BLaER1 treated with 17β-estradiol and CSF1 and Interleukin-3, amounts not matched to agents 10 nM and 100 nM (cell line): Measurements from ENCODE around the gene SCARB2.

Experiments
- H3K27ac ChIP-seq, 11 experiments: shearing (Covaris generic); formaldehyde crosslinking; 2 replicates each; pipeline ENCODE4 v1.8.1; 2022
- H3K27me3 ChIP-seq, 11 experiments: shearing (Covaris generic); formaldehyde crosslinking; 2 replicates each; pipeline ENCODE4 v1.8.1; 2022
- H3K36me3 ChIP-seq, 11 experiments: shearing (Covaris generic); formaldehyde crosslinking; 2 replicates each; pipeline ENCODE4 v1.8.1; 2022
- H3K4me1 ChIP-seq, 10 experiments: shearing (Covaris generic); formaldehyde crosslinking; 2 replicates each; pipeline ENCODE4 v1.8.1; 2022
- H3K4me2 ChIP-seq, 11 experiments: shearing (Covaris generic); formaldehyde crosslinking; 2 replicates each; pipeline ENCODE4 v1.8.1; 2022
- H3K4me3 ChIP-seq, 10 experiments: shearing (Covaris generic); formaldehyde crosslinking; 2 replicates each; pipeline ENCODE4 v1.8.1; 2022
- H3K9ac ChIP-seq, 11 experiments: shearing (Covaris generic); formaldehyde crosslinking; 2 replicates each; pipeline ENCODE4 v1.8.1; 2022
- H3K9me3 ChIP-seq, 11 experiments: shearing (Covaris generic); formaldehyde crosslinking; replicated peaks in 1 of 11; 2 replicates each; pipeline ENCODE4 v1.8.1; 2022
- H4K20me1 ChIP-seq, 11 experiments: shearing (Covaris generic); formaldehyde crosslinking; 2 replicates each; pipeline ENCODE4 v1.8.1; 2022
- Cebpa-rat ChIP-seq, 11 experiments: shearing (Covaris generic); IDR thresholded peaks; 2 replicates each; pipeline ENCODE4 v1.8.1; 2022

SCARB2 gene

DNA sequence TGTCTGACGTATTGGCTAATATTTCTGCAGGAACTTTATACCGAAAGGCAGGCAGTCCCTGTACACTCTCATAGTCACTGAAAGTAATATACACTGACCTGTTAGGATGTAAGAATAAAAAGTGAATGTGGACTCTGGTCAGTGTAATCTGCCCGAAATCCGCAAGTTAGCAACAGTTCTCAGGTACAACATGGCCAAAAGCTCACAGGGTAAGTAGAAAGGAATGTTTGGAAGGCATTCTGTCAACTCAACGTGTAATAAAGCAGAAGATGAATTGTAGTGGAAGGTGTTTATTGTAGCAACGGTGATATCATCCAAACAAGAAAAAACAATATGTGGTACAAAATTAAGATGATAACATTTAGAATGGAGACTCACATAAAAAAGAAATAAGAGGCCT is 39.4 kb downstream of the SCARB2 start:
- no peak overlapping the region for H3K4me3 ChIP-seq
- peaks cover 12 to 27% (median 24%) of the 10 kb centered on the region in 10 experiments for H3K4me1 ChIP-seq
- H3K4me2 ChIP-seq, result no peak overlapping the region
- H3K27me3 ChIP-seq, result no peaks in the 10 kb centered on the region
- peaks cover 0 to 97% (median 0%) of the 10 kb centered on the region in 11 experiments; a peak in 6 of 22 replicates for H4K20me1 ChIP-seq
- no peak for TF ChIP-seq Cebpa-rat (IDR thresholded peaks at IDR 0.05)
- no peak overlapping the region for H3K27ac ChIP-seq
- H3K9ac ChIP-seq, result no peak overlapping the region
- no peaks in the 10 kb centered on the region for H3K9me3 ChIP-seq
- H3K36me3 ChIP-seq, result peaks cover 61 to 99% (median 69%) of the 10 kb centered on the region in 11 experiments

DNA sequence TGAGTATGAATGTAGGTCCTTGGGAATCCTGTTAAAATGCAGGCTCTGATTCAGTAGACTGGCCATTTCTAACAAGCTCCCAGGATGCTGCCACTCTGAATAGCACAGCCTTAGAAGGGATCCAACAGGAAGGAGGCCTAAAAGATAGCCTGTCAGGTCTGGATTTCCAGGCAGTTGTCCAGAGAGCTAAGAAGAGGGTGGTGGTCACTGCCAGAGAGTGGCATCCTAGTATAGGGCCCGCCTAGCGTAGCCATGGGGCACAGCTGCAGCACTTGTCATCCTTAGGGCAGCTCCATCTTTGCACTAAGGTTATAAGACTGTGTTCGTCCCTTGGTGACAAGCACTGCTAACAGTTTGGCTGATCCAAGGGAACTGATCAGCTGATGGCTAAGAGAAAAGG is 44.9 kb downstream of the SCARB2 start:
- Histone ChIP-seq H3K4me2 (no peak overlapping the region), H3K27me3 (no peaks in the 10 kb centered on the region), H3K9me3 (no peaks in the 10 kb centered on the region), H3K27ac (no peak overlapping the region), H3K4me3 (no peak overlapping the region), H3K9ac (no peak overlapping the region), H3K4me1 (peaks cover 0 to 13% (median 0%) of the 10 kb centered on the region in 10 experiments; a peak in 2 of 20 replicates), H4K20me1 (peaks cover 0 to 88% (median 0%) of the 10 kb centered on the region in 11 experiments; a peak in 5 of 22 replicates), H3K36me3 (peaks cover 70 to 98% (median 87%) of the 10 kb centered on the region in 11 experiments)
- no peak for TF ChIP-seq Cebpa-rat (IDR thresholded peaks at IDR 0.05)

DNA sequence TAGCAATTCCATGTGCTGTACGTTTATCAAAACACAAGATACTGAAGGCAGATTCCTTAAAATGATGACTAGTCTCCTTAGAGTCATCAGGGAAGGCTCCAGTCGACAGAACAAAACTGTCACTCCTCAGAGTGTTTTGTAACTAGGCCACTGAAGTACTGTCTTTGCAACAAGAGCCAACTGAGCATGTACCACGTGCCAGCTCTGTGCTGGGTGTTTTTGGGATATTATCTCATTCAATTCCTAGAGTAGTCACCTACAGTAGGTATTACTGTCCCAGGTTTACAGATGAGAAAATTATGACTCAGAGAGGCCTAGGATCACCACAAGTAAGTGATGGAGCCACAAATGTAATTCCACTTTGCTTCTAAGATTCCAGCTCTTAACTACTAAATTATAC is 47.1 kb downstream of the SCARB2 start:
- peaks cover 72 to 99% (median 88%) of the 10 kb centered on the region in 11 experiments for H3K36me3 ChIP-seq
- H3K27me3 ChIP-seq, result no peaks in the 10 kb centered on the region
- no peak overlapping the region for H3K27ac ChIP-seq
- no peak for TF ChIP-seq Cebpa-rat (IDR thresholded peaks at IDR 0.05)
- H3K4me3 ChIP-seq, result no peak overlapping the region
- H3K9ac ChIP-seq, result no peak overlapping the region
- H3K4me1 ChIP-seq, result peaks cover 0 to 13% (median 0%) of the 10 kb centered on the region in 10 experiments; a peak in 3 of 20 replicates
- H3K4me2 ChIP-seq, result no peak overlapping the region
- H3K9me3 ChIP-seq, result no peaks in the 10 kb centered on the region
- peaks cover 0 to 69% (median 0%) of the 10 kb centered on the region in 11 experiments; a peak in 5 of 22 replicates for H4K20me1 ChIP-seq

DNA sequence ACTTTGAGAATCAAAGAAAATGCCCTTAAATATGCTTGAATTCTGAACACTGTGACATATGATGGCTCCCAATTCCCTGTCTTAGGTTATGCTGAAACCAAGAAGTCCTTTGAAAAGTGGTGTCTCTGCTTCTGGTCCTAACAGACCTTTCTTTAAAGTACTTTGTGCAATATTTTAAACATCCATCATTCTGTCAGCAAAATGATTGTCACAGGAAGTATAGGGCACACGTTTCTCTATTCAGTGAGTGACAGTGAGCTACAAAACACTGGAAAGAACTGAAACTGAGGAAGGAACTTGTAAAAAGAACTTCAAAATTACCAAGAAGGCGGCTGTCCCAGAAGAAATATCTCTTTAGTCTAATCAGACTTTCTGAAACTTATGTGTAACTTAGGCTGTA is 53.3 kb downstream of the SCARB2 start:
- Histone ChIP-seq H3K27ac (no peak overlapping the region), H3K9me3 (peaks cover 0 to 12% (median 4%) of the 10 kb centered on the region in 11 experiments; a peak in 14 of 22 replicates), H3K36me3 (peaks cover 41 to 92% (median 61%) of the 10 kb centered on the region in 11 experiments), H3K27me3 (no peaks in the 10 kb centered on the region), H3K4me2 (peak overlapping the region in 1 of 11 experiments; percentile 11; a peak in 1 of 22 replicates), H3K4me3 (no peak overlapping the region), H4K20me1 (peaks cover 0 to 28% (median 0%) of the 10 kb centered on the region in 11 experiments; a peak in 2 of 22 replicates), H3K9ac (no peak overlapping the region), H3K4me1 (peaks cover 0 to 16% (median 0%) of the 10 kb centered on the region in 10 experiments; a peak in 3 of 20 replicates)
- TF ChIP-seq Cebpa-rat (IDR thresholded peaks at IDR 0.05), result no peak

DNA sequence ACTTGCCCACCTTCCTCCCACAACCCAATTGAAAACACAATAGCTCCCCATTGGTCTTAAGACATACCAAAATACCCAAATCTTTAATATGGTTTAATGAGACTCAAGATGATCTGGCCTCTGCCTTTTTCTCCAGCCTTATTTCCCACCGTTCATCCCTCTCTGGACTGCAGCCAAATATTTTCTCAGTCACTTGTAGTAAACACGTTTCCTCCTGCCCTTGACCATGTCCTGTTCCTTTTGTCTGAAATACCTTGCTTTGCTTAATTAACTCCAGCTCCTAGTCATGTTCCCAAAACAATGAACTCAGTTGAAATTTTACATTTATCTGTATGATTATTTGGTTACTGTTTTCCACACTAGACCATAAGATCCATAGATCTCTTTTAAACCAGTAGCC is 57.0 kb downstream of the SCARB2 start:
- no peak overlapping the region for H3K9ac ChIP-seq
- H4K20me1 ChIP-seq, result peaks cover 0 to 12% (median 0%) of the 10 kb centered on the region in 11 experiments; a peak in 2 of 22 replicates
- peaks cover 0 to 22% (median 15%) of the 10 kb centered on the region in 11 experiments; a peak in 17 of 22 replicates for H3K9me3 ChIP-seq
- peaks cover 17 to 55% (median 26%) of the 10 kb centered on the region in 11 experiments for H3K36me3 ChIP-seq
- peaks cover 0 to 15% (median 0%) of the 10 kb centered on the region in 10 experiments; a peak in 3 of 20 replicates for H3K4me1 ChIP-seq
- no peak overlapping the region for H3K27ac ChIP-seq
- no peak overlapping the region for H3K4me2 ChIP-seq
- H3K27me3 ChIP-seq, result no peaks in the 10 kb centered on the region
- no peak overlapping the region for H3K4me3 ChIP-seq
- no peak for TF ChIP-seq Cebpa-rat (IDR thresholded peaks at IDR 0.05)

DNA sequence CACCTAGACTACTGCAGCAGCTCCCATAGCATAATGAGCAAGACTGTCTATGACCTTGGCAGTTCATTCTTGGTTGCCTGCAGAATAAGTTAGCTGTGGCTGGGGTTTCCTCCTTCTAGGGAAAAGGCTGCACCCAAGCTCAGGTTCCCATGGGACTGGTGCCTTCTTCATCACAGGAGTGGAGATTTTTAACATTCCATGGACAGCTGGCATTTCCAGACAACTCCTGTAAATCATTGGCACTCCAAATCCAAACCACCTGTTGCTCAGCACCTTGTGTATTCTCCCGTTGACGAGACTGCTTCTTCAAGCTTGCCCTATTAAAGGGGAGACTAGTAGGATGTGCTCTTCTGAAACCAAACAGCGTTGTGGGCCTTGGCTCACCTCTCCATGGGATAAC is 57.6 kb downstream of the SCARB2 start:
- Histone ChIP-seq H3K36me3 (peaks cover 10 to 49% (median 20%) of the 10 kb centered on the region in 11 experiments; a peak in 20 of 22 replicates), H4K20me1 (peaks cover 0 to 9% (median 0%) of the 10 kb centered on the region in 11 experiments; a peak in 2 of 22 replicates), H3K4me3 (no peak overlapping the region), H3K27ac (no peak overlapping the region), H3K27me3 (no peaks in the 10 kb centered on the region), H3K4me2 (no peak overlapping the region), H3K4me1 (peaks cover 0 to 8% (median 0%) of the 10 kb centered on the region in 10 experiments; a peak in 3 of 20 replicates), H3K9me3 (peaks cover 0 to 22% (median 15%) of the 10 kb centered on the region in 11 experiments; a peak in 17 of 22 replicates), H3K9ac (no peak overlapping the region)
- TF ChIP-seq Cebpa-rat (IDR thresholded peaks at IDR 0.05), result no peak

DNA sequence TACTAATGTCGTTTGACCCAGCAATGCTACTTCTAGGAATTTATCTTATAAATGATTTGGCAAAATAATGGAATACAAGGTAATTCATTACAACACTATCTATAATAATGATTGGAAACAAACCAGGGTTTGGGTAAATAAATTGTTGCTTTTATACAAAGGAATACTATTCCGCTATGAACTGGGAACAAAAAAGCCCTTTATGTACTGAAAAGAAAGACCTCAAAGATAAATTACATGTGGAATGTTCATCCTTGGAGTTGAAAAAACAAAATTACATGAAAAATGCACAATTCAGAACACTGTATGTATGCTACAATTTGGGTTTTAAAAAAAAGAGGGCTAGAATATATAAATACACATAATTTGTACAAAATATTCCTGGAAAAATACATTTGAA is 60.3 kb downstream of the SCARB2 start:
- no peak for TF ChIP-seq Cebpa-rat (IDR thresholded peaks at IDR 0.05)
- Histone ChIP-seq H3K4me1 (peaks cover 8 to 14% (median 10%) of the 10 kb centered on the region in 10 experiments), H3K4me3 (no peak overlapping the region), H3K4me2 (no peak overlapping the region), H3K27ac (no peak overlapping the region), H3K27me3 (no peaks in the 10 kb centered on the region), H3K36me3 (peaks cover 0 to 23% (median 5%) of the 10 kb centered on the region in 11 experiments; a peak in 12 of 22 replicates), H3K9me3 (peaks cover 0 to 22% (median 15%) of the 10 kb centered on the region in 11 experiments; a peak in 17 of 22 replicates), H4K20me1 (no peaks in the 10 kb centered on the region), H3K9ac (no peak overlapping the region)

DNA sequence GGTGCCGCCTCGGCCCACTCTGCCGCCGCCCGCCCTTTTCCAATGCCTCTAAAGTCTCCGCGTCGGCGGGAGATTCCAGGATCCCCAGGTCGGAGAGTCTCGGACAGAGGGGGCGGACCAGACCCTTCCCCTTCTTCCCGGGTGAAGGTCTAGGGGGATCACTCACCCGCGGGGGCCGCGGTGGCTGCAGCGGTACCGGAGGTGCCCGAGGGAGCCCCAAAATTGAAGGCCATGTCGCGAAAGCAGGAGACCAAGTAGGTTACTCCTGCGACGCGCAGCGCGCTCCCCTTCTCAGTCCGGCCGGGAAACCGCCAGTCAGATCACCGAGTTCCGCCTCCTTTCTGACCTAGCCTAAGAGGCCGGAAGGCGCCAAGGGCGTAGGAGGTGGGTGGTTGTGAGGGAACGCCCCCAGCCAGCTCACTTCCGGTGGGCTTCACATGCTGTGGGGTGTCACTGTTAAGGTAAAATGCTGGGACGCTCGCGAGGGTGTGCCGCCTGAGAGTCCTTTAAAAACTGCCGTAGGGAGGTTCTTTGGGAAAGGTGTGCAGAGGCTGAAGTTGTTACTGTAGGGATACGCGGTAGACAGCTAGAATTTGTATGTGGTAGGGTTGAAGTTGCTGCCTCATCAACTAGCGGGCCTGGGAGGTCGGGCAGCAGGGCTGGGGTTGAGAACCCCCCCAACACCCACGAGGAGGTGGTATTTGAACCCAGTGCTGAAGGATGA is 65.3 kb downstream of the SCARB2 start, which contains the start of gene NUP54:
TSS of gene NUP54 (minus strand) at position 256 of the 724 bp plus-strand sequence. CDS start at position 233, 23 bp downstream.
- Histone ChIP-seq H3K27ac (peak within 1 kb of the TSS; percentile 80 to 95 (median 90)), H3K27me3 (no peaks in the 10 kb centered on the region), H3K4me1 (peaks cover 19 to 34% (median 28%) of the 10 kb centered on the region in 10 experiments), H3K4me3 (peak within 1 kb of the TSS; percentile 74 to 99 (median 94)), H4K20me1 (peaks cover 5 to 48% (median 32%) of the 10 kb centered on the region in 11 experiments; a peak in 16 of 22 replicates), H3K4me2 (peak within 1 kb of the TSS; percentile 89 to 99 (median 94)), H3K36me3 (peaks cover 10 to 24% (median 11%) of the 10 kb centered on the region in 11 experiments; a peak in 20 of 22 replicates), H3K9me3 (no peaks in the 10 kb centered on the region), H3K9ac (peak within 1 kb of the TSS; percentile 90 to 98 (median 94))
- no peak for TF ChIP-seq Cebpa-rat (IDR thresholded peaks at IDR 0.05)
